Neural cell (in vitro differentiated cells): Measurements from ENCODE around the gene SPP2.

Experiments used
- CTCF ChIP-seq: fragments of 450-650 bp; IDR thresholded peaks from 2 replicates; pipeline ENCODE4 v1.5.1; 2014; ENCODE audit warnings: antibody characterized with exemption, mild to moderate bottlenecking, moderate library complexity; ENCODE audit not compliant: poor library complexity, severe bottlenecking
- EP300 ChIP-seq: fragments of 450-650 bp; conservative IDR thresholded peaks from 2 replicates; pipeline ENCODE4 v1.6.1; 2014; ENCODE audit warnings: antibody characterized with exemption, mild to moderate bottlenecking, moderate library complexity; ENCODE audit not compliant: poor library complexity, severe bottlenecking
- EZH2 ChIP-seq: fragments of 200-600, 300-800 bp; shearing (Covaris generic), sonication (generic); IDR thresholded peaks from 2 replicates; pipeline ENCODE4 v1.6.1; 2014; ENCODE audit warnings: antibody characterized with exemption, low read length, borderline replicate concordance, mild to moderate bottlenecking; ENCODE audit not compliant: insufficient read depth, poor library complexity, severe bottlenecking
- REST ChIP-seq: IDR thresholded peaks from 2 replicates; pipeline ENCODE4 v1.6.1; 2012; ENCODE audit warnings: borderline replicate concordance

GRCh38 chr2:234125451-234126145 lies 75.1 kb downstream of the SPP2 start:
- TF ChIP-seq CTCF (no peak), EZH2 (no peak), EP300 (no peak), REST (no peak)
